GM12872 (cell line): ENCODE measurements around the gene HGS.

Experiments used
- CTCF ChIP-seq: IDR thresholded peaks from 3 replicates; pipeline ENCODE4 v1.5.1; 2011; ENCODE audit warnings: low read depth, mild to moderate bottlenecking, low read length, moderate library complexity; ENCODE audit not compliant: insufficient read depth

HGS gene

GRCh38 chr17:81681672-81682071 lies 2.1 kb upstream of the HGS start:
- TF ChIP-seq CTCF = no peak

- TF ChIP-seq CTCF = no peak
Measured at GRCh38 chr17:81682565-81683207, 1.1 kb upstream of the HGS start.

- no peak for TF ChIP-seq CTCF
Measured at GRCh38 chr17:81683208-81683583, 615 bp upstream of the HGS start.

- no peak for TF ChIP-seq CTCF
Measured at GRCh38 chr17:81684442-81684911, 666 bp downstream of the HGS start.

GRCh38 chr17:81685108-81685507 lies 1.3 kb downstream of the HGS start:
- no peak for TF ChIP-seq CTCF

- no peak for TF ChIP-seq CTCF
Measured at GRCh38 chr17:81686614-81687013, 2.8 kb downstream of the HGS start.

GRCh38 chr17:81687770-81688541 lies 4.1 kb downstream of the HGS start:
- TF ChIP-seq CTCF = no peak
